ENCODE data around the gene SLC29A1. TPM values are rescaled to one million over a fixed set of nuclear protein-coding genes. Genes with fewer than 3 reads are reported as not detected.

SLC29A1 gene
- total and polyA plus RNA-seq, 9 of the 15 experiments (the other 6 are each of a cell fraction or from before 2014, with no cell fraction given), result 18.9 to 170 (median 57.7) TPM

GRCh38 chr6:44260451-44261297 lies 37.3 kb downstream of the SLC29A1 start:
- intact Hi-C loops (cut with micrococcal nuclease) (no loop called here), in situ Hi-C loops (cut with MboI) (no loop called here)
- Histone ChIP-seq H3K36me3 (ENCODE audit: control insufficient read depth, insufficient read depth, low read length) (peaks cover 52% of the 10 kb centered on the region; the same call in 1 of the 3 replicates), H3K27ac (ENCODE audit: extremely low read depth, low read depth, low read length) (no peak overlapping the region), H3K4me1 (replicated peaks in 1 of 2; ENCODE audit: control insufficient read depth in 2 of 2, insufficient read depth in 2 of 2, low read length in 2 of 2) (peaks cover 33 to 57% of the 10 kb centered on the region in 2 experiments; a peak in 4 of 5 replicates), H3K9ac (ENCODE audit: insufficient read depth in 1 of 2, low read depth in 2 of 2, low read length in 2 of 2) (peak overlapping the region in 1 of 2 experiments; percentile 24; a peak in 1 of 4 replicates), H4K20me1 (replicated peaks; ENCODE audit: control insufficient read depth, insufficient read depth, low read length) (peaks cover 9% of the 10 kb centered on the region), H3K4me2 (ENCODE audit: insufficient read depth, low read length) (no peak overlapping the region), H3K4me3 (no peak overlapping the region), H3K79me2 (ENCODE audit: control insufficient read depth, insufficient read depth, low read length) (peaks cover 32% of the 10 kb centered on the region), H2AFZ (ENCODE audit: low read depth, low read length) (no peak overlapping the region), H3K9me3 (replicated peaks; ENCODE audit: control insufficient read depth, insufficient read depth, low read depth, low read length) (no peaks in the 10 kb centered on the region), H3K27me3 (ENCODE audit: control insufficient read depth in 2 of 2, insufficient read depth in 2 of 2, low read length in 2 of 2) (no peaks in the 10 kb centered on the region), H3K9me1 (ENCODE audit: control insufficient read depth, insufficient read depth, low read length) (peaks cover 6% of the 10 kb centered on the region)
- no TSS peak for BruUV-seq (replicated peaks)
- FAIRE-seq (no peak), ATAC-seq (no peak), DNase-seq (ENCODE audit: extremely low read depth in 1 of 4, low spot score in 3 of 4) (no peak)
- TF ChIP-seq TAF9B (IDR thresholded peaks at IDR 0.05; ENCODE audit: partially characterized antibody) (no peak), CLOCK (CRISPR knock-in tag; IDR thresholded peaks at IDR 0.05; ENCODE audit: borderline replicate concordance) (no peak), ZNF518B (CRISPR knock-in tag; IDR thresholded peaks at IDR 0.05) (no peak), ZNF444 (CRISPR knock-in tag; IDR thresholded peaks at IDR 0.05) (no peak), KDM1A (IDR thresholded peaks at IDR 0.05) (no peak), CREM (IDR thresholded peaks at IDR 0.05; ENCODE audit: low read depth) (no peak), NR2C1 (IDR thresholded peaks at IDR 0.05) (no peak), NR2C1 (tag; IDR thresholded peaks at IDR 0.05) (no peak), ZNF780A (CRISPR knock-in tag; IDR thresholded peaks at IDR 0.05) (no peak), TAF1 (IDR thresholded peaks at IDR 0.05; ENCODE audit: control insufficient read depth, extremely low read depth, insufficient read depth, low read length, severe bottlenecking) (no peak), MAX (CRISPR knock-in tag; IDR thresholded peaks at IDR 0.05) (no peak)
- WGBS (ENCODE audit: insufficient coverage, low coverage, missing lambda C conversion rate), result 81% methylated on average over 6 of the region's 6 CpGs
- POLR2A ChIA-PET, result interaction anchor here (0.6 to 8.2 kb wide), 4 partner anchors 13 to 868 kb away, joined by 3 to 69 read pairs (median 4); partner anchors contain the start of gene HSP90AB1
- CTCF ChIA-PET (ENCODE audit: low intra/inter-chr PET ratio), result no interaction called here
